Tibial nerve (tissue), 4 donors: Measurements from ENCODE around the gene CCNQ.

ENCODE experiments used
- EP300 ChIP-seq, 2 donors: sonication (generic); formaldehyde crosslinking; IDR thresholded peaks; one replicate each; pipeline ENCODE4 v1.6.1; 2017; ENCODE audit warnings: antibody characterized with exemption in 2 of 2, mild to moderate bottlenecking in 1 of 2
- POLR2A ChIP-seq, 2 donors: fragments of 450-650 bp; IDR thresholded peaks; one replicate each; pipeline ENCODE4 v1.6.1; 2017; ENCODE audit warnings: antibody characterized with exemption in 2 of 2, mild to moderate bottlenecking in 2 of 2, moderate library complexity in 2 of 2
- TF ChIP-seq, protein P1 (sequence below), 5 experiments: fragments of 200-600 bp in 3 of 5; fragments of 450-650 bp in 2 of 5; sonication (generic) in 3 of 5; IDR thresholded peaks; one replicate each; pipeline ENCODE4 v1.5.1; 2016 to 2019; ENCODE audit warnings: antibody characterized with exemption in 5 of 5, mild to moderate bottlenecking in 3 of 5, moderate library complexity in 2 of 5

DNA sequence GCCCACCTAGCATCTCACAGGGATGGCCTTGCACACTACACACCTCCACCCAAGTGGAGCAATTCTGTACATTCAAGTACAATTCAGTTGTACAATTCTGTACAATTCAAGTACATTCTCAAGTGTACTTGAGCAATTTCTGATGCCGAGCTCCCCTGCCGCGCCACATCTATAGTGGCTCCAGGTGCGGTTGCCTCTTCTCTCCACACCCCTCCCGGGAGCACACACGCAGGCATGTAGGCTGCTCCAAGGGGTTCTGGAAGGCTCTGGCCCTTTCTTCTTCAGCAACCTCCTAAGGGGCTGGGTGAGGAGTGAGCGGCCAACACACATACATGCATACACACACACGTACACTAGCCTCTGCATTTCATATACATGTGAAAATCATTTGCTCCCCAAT is 29.2 kb upstream of the CCNQ start:
- TF ChIP-seq, protein P1, sequence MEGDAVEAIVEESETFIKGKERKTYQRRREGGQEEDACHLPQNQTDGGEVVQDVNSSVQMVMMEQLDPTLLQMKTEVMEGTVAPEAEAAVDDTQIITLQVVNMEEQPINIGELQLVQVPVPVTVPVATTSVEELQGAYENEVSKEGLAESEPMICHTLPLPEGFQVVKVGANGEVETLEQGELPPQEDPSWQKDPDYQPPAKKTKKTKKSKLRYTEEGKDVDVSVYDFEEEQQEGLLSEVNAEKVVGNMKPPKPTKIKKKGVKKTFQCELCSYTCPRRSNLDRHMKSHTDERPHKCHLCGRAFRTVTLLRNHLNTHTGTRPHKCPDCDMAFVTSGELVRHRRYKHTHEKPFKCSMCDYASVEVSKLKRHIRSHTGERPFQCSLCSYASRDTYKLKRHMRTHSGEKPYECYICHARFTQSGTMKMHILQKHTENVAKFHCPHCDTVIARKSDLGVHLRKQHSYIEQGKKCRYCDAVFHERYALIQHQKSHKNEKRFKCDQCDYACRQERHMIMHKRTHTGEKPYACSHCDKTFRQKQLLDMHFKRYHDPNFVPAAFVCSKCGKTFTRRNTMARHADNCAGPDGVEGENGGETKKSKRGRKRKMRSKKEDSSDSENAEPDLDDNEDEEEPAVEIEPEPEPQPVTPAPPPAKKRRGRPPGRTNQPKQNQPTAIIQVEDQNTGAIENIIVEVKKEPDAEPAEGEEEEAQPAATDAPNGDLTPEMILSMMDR (IDR thresholded peaks at IDR 0.05), result no peak
- TF ChIP-seq POLR2A (IDR thresholded peaks at IDR 0.05), result no peak
- TF ChIP-seq EP300 (IDR thresholded peaks at IDR 0.05), result no peak
